Stimulated activated CD4-positive, alpha-beta T cell treated with anti-CD3 and anti-CD28 coated beads, TNF-alpha, amount 100 ng/mL, for 4 hours (primary cell): ENCODE measurements around the gene DENR.

ENCODE experiments used
- DNase-seq, 3 experiments: peaks; one replicate each; pipeline ENCODE4 v3.0.0-alpha.2; 2020; ENCODE audit warnings: low read depth in 3 of 3

DENR gene

GRCh38 chr12:122820138-122820537 is 67.5 kb downstream of the DENR start:
- no peak for DNase-seq
